ENCODE results near the gene TADA1.

- TF ChIP-seq, protein P1, sequence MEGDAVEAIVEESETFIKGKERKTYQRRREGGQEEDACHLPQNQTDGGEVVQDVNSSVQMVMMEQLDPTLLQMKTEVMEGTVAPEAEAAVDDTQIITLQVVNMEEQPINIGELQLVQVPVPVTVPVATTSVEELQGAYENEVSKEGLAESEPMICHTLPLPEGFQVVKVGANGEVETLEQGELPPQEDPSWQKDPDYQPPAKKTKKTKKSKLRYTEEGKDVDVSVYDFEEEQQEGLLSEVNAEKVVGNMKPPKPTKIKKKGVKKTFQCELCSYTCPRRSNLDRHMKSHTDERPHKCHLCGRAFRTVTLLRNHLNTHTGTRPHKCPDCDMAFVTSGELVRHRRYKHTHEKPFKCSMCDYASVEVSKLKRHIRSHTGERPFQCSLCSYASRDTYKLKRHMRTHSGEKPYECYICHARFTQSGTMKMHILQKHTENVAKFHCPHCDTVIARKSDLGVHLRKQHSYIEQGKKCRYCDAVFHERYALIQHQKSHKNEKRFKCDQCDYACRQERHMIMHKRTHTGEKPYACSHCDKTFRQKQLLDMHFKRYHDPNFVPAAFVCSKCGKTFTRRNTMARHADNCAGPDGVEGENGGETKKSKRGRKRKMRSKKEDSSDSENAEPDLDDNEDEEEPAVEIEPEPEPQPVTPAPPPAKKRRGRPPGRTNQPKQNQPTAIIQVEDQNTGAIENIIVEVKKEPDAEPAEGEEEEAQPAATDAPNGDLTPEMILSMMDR (IDR thresholded peaks at IDR 0.05): no peak
- TF ChIP-seq POLR2A (IDR thresholded peaks at IDR 0.05; ENCODE audit: low read depth) (no peak), EP300 (IDR thresholded peaks at IDR 0.05) (no peak)
Measured at GRCh38 chr1:166918956-166919316, 42.9 kb upstream of the TADA1 start.
